Effector memory CD4-positive, alpha-beta T cell (primary cell): Measurements from ENCODE around the gene FAM181B.

Source experiments
- DNase-seq, 3 donors: peaks; one replicate each; pipeline ENCODE4 v3.0.0-alpha.2; 2020
- H3K27ac ChIP-seq: 2 replicates; pipeline ENCODE4 v1.7.0; 2013; ENCODE audit warnings: mild to moderate bottlenecking, low read length, moderate library complexity; ENCODE audit not compliant: insufficient read depth, poor library complexity, severe bottlenecking
- H3K27me3 ChIP-seq: replicated peaks from 2 replicates; pipeline ENCODE4 v1.7.0; 2013; ENCODE audit warnings: mild to moderate bottlenecking, low read length; ENCODE audit not compliant: insufficient read depth, control insufficient read depth, poor library complexity, severe bottlenecking
- H3K36me3 ChIP-seq: 2 replicates; pipeline ENCODE4 v1.7.0; 2013; ENCODE audit warnings: mild to moderate bottlenecking, low read length, moderate library complexity; ENCODE audit not compliant: control insufficient read depth, insufficient read depth
- H3K4me1 ChIP-seq: 2 replicates; pipeline ENCODE4 v1.7.0; 2013; ENCODE audit warnings: low read length, mild to moderate bottlenecking; ENCODE audit not compliant: control insufficient read depth, insufficient read depth, poor library complexity, severe bottlenecking
- H3K4me3 ChIP-seq: 2 replicates; pipeline ENCODE4 v1.7.0; 2013; ENCODE audit warnings: low read length, low read depth, mild to moderate bottlenecking; ENCODE audit not compliant: insufficient read depth, poor library complexity, severe bottlenecking
- H3K9me3 ChIP-seq: 2 replicates; pipeline ENCODE4 v1.7.0; 2013; ENCODE audit warnings: mild to moderate bottlenecking, low read length, moderate library complexity; ENCODE audit not compliant: control insufficient read depth

The FAM181B gene

DNA sequence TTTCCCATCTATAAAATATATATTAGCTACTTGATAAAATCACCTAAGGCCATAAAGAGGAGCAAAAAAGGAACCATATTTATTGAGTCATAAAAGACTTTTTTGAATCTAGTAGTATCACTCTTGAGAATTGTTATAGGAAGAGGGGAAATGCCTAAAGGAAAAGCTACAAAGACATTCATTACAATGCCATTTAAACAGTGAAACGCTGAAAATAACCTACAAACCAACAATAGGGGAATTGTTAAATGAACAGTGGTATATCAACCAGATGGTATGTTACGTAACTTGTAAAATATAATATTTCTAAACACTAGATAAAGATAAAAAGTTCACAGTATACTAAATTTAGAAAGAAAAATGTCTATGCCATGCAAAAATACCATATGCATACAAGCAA, 47.5 kb downstream of the FAM181B start:
- Histone ChIP-seq H3K9me3 (no peaks in the 10 kb centered on the region), H3K27ac (no peak overlapping the region), H3K4me1 (no peaks in the 10 kb centered on the region), H3K4me3 (no peak overlapping the region), H3K27me3 (no peaks in the 10 kb centered on the region), H3K36me3 (no peaks in the 10 kb centered on the region)
- no peak for DNase-seq

DNA sequence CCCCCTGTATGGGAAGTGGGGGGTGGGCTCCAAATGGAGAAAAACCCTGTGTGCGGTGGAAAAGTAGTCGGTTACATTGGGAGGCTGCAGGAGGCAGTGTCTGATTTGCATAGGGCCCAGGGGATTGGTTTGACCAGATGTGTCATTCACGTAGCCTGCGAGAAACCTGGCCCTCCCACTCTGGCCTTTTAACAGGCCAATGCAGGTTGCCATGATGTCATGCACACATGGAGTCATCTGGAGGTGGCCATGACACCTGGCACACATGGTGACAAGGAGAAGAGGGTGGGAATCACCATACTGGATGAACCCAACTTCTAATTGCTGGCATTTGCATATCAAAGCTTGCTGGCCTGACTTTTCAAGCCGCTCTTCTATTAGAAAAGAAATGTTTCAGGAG, 50.6 kb downstream of the FAM181B start:
- no peak for DNase-seq
- H3K36me3 ChIP-seq = no peaks in the 10 kb centered on the region
- no peak overlapping the region for H3K27ac ChIP-seq
- no peaks in the 10 kb centered on the region for H3K9me3 ChIP-seq
- H3K4me3 ChIP-seq = no peak overlapping the region
- H3K4me1 ChIP-seq = no peaks in the 10 kb centered on the region
- H3K27me3 ChIP-seq = no peaks in the 10 kb centered on the region

DNA sequence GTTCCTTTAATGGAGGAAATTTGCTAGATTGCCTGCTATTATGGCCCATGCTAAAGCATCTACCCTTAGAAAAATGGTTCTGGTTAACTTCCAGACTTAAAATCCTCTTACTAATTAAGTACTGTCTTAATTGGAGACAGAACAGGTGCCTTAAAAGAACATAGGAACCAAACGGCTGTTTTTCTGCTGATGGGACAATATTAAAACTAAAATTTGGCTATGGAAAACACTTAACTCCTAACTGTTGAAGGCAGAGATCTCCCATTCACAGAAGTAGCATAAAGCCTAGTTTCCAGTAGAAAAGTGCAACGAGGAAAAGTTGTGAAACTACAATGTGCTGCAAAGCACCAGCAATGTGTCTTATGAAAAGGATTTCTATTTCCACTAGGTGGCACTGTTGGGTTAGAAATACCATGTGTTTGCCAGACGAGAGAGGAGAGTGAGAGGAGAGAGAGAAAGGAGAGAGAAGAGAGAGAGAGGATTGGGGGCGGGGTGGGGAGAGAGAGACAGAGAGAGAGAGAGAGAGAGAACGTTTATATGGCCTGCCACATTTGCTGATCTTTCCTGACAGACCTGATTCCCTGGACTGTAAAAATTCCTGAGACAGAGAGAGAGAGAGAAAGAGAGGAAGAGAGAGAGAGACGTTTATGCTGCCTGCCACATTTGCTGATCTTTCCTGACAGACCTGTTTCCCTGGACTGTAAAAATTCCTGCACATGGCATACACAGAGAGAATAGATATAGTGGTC, 51.5 kb downstream of the FAM181B start:
- H3K27ac ChIP-seq = no peak overlapping the region
- H3K27me3 ChIP-seq = no peaks in the 10 kb centered on the region
- no peak overlapping the region for H3K4me3 ChIP-seq
- no peak for DNase-seq
- H3K36me3 ChIP-seq = no peaks in the 10 kb centered on the region
- no peaks in the 10 kb centered on the region for H3K9me3 ChIP-seq
- H3K4me1 ChIP-seq = no peaks in the 10 kb centered on the region

DNA sequence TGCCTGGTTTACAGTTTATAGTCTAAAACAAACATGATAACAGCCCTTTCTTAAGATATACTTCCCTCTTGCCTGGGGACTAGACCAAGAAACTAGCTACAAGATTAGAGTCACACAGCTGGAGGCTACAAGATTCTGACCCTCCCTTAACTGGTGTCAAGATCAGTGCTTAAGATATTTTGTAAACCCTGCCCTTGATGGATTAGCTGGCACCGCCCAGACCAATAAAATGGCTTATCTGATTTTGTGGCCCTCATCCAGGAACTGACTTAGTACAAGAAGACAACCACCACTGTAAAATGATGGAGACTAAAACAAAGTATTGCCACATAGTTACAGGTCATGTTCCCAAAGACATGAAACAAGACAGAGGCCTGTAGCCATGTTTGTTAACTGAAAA, 53.4 kb downstream of the FAM181B start:
- H3K4me3 ChIP-seq = no peak overlapping the region
- H3K27me3 ChIP-seq = no peaks in the 10 kb centered on the region
- no peaks in the 10 kb centered on the region for H3K36me3 ChIP-seq
- no peaks in the 10 kb centered on the region for H3K9me3 ChIP-seq
- no peaks in the 10 kb centered on the region for H3K4me1 ChIP-seq
- no peak for DNase-seq
- no peak overlapping the region for H3K27ac ChIP-seq
